ENCODE measurements around the gene SHANK3.

DNA sequence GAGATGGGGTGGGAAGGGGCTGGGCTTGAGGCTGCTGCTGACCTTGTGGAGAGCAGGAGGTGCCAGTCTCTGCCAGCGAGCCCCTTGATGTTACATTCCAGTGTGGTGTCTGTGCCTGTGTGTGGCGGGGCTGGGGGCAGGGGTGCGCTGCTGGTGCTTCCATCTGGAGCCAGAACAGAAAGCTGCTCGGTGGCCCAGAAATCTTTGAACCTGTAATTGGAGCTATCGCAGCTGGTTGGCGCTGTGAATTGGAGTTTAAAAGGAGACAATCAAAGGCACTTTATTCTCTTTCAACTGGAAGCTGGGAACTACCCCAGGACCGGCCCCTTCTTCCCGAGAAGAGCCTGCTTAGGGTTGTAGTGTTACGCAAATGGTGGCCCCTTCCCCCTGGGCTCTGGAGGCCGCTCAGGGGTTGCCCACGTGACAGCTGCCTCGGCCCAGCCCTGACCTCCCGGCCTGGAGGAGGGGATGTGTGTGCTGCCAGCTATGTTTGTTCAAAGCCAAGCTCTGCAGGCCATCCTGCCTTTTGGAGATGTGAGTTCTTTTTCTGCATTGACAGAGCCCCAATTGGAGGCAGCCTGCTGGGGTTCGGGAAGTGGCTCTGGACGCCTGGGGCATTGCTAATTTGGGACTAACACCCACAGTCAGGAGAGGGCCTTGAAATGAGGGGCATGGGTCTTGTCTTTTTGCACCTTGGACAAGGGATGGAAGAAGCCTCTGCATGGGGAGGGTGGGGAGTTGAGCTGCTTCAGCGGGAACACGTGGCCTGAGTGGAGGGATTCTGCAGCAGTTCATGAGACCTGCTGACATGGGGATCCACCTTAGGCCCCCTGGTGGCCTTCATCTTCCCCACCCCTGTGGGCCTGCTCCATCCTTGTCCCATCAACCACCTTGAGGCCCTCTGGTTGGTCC is 30.7 kb upstream of the SHANK3 start:
- TF ChIP-seq, protein P1, sequence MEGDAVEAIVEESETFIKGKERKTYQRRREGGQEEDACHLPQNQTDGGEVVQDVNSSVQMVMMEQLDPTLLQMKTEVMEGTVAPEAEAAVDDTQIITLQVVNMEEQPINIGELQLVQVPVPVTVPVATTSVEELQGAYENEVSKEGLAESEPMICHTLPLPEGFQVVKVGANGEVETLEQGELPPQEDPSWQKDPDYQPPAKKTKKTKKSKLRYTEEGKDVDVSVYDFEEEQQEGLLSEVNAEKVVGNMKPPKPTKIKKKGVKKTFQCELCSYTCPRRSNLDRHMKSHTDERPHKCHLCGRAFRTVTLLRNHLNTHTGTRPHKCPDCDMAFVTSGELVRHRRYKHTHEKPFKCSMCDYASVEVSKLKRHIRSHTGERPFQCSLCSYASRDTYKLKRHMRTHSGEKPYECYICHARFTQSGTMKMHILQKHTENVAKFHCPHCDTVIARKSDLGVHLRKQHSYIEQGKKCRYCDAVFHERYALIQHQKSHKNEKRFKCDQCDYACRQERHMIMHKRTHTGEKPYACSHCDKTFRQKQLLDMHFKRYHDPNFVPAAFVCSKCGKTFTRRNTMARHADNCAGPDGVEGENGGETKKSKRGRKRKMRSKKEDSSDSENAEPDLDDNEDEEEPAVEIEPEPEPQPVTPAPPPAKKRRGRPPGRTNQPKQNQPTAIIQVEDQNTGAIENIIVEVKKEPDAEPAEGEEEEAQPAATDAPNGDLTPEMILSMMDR (IDR thresholded peaks at IDR 0.05): peak in 2 of 3 experiments; percentile 39 to 42
- TF ChIP-seq POLR2A (IDR thresholded peaks at IDR 0.05): no peak
